Heart right ventricle (tissue), 16 donors: ENCODE results near the gene TPI1. TPM values are rescaled to one million over a fixed set of nuclear protein-coding genes. Genes with fewer than 3 reads are reported as not detected.
A peak's percentile ranks its signal among the peaks of the same experiment; 100 is the strongest.

Source experiments
- ATAC-seq, 8 donors: fragments of 200-7000 bp; cut with Tn5 transposase; one replicate each; pipeline ENCODE4 v1.9.1; 2020; ENCODE audit warnings: mild to moderate bottlenecking in 8 of 8, moderate library complexity in 8 of 8, moderate number of reproducible peaks in 1 of 8
- DNase-seq, 2 donors: peaks; one replicate each; pipeline ENCODE4 v3.0.0-alpha.2; 2020
- H3K27ac ChIP-seq, 10 donors: fragments of 200-600 bp; sonication (generic) in 2 of 10; one replicate each; pipeline versions ENCODE4 v1.5.0 to v1.8.0; 2020 to 2022; ENCODE audit warnings: mild to moderate bottlenecking in 3 of 10
- H3K27me3 ChIP-seq, 7 donors: fragments of 200-600 bp; one replicate each; pipeline ENCODE4 v1.8.0; 2021 to 2022; ENCODE audit warnings: mild to moderate bottlenecking in 2 of 7
- H3K36me3 ChIP-seq, 9 donors: fragments of 200-600 bp; sonication (generic) in 1 of 9; one replicate each; pipeline versions ENCODE4 v1.5.0 to v1.8.0; 2020 to 2022; ENCODE audit warnings: mild to moderate bottlenecking in 2 of 9
- H3K4me1 ChIP-seq, 9 donors: fragments of 200-600 bp; sonication (generic) in 1 of 9; one replicate each; pipeline versions ENCODE4 v1.5.0 to v1.8.0; 2020 to 2022; ENCODE audit warnings: mild to moderate bottlenecking in 4 of 9
- H3K4me3 ChIP-seq, 10 donors: fragments of 200-600 bp; sonication (generic) in 2 of 10; one replicate each; pipeline versions ENCODE4 v1.5.0 to v1.8.0; 2020 to 2022; ENCODE audit warnings: mild to moderate bottlenecking in 7 of 10, moderate library complexity in 2 of 10
- H3K9me3 ChIP-seq, 11 donors: fragments of 200-600 bp in 10 of 11; sonication (generic) in 2 of 11; one replicate each; pipeline versions ENCODE4 v1.5.0 to v1.8.0; 2013 to 2022; ENCODE audit warnings: mild to moderate bottlenecking in 2 of 11, control low read depth in 1 of 11, moderate library complexity in 1 of 11
- CTCF ChIP-seq, 9 donors: fragments of 200-600 bp; sonication (generic) in 2 of 9; IDR thresholded peaks; one replicate each; pipeline versions ENCODE4 v1.5.0 to v1.8.0; 2021 to 2022; ENCODE audit warnings: antibody characterized with exemption in 9 of 9, mild to moderate bottlenecking in 5 of 9, moderate library complexity in 1 of 9
- WGBS, 2 donors: extraction: QIAGEN DNeasy Blood & Tissue Kit; methylation state at CpG; one replicate each; pipeline ENCODE4 v1.1.7; 2013; ENCODE audit warnings: inconsistent platforms in 1 of 2; 5-methylcytosine and 5-hydroxymethylcytosine counted together
- intact Hi-C, 10 donors: fragments of 100-400 bp; cut with DNase I; formaldehyde crosslinking; loops; one replicate each; pipeline versions ENCODE4 v1.11.1 to v1.14.2; 2022
- polyA plus RNA-seq, 2 donors: library from polyadenylated mRNA; stranded (reverse); fragments of 200-250 nt; gene quantifications; one replicate each; pipeline ENCODE4 v1.2.3, GENCODE V29; 2013
- total RNA-seq, 10 donors: library from RNA; stranded (reverse); fragmentation: NEBNext Ultra II Directional in 3 of 10; extraction: Animal tissue kit (Norgen Biotek cat#: 25700) in 3 of 10; gene quantifications; one replicate each; pipeline versions ENCODE4 v1.2.1 to v1.2.4, GENCODE V29; 2021 to 2023
- donor health status: Arrhythmogenic right ventricular cardiomyopathy.
- donor health status: ischemic (EF 13 %, LVEDD 7.1; RV severe dilation, severe dysfunction).
- donor health status: healthy with polysubstance abuse.
- donor health status: DM: no; HTN: yes; CAD: no.
- donor health status: DM: no; HTN: no; CAD: no.
- donor health status: ischemic (EF 25% LVEDD 6.9; RV normal size, moderate dysfunction).
- donor health status: ischemic (EF 25% LVEDD 5.7; RV mildly dilated, moderate dysfunction).
- donor health status: healthy.
- donor health status: DM: yes; HTN: yes; CAD: no.
- donor health status: Ischemic cardiomyopathy.
- donor health status: ischemic (EF 35%, LVEDD 5.7; RV mildly dilated, moderate dysfunction).
- donor health status: nonischemic (EF 11% LVEDD 7.7; RV severe dilation, severe dysfunction).
- donor health status: DM: yes; HTN: yes; CAD: no.
- donor health status: PGD.
- donor health status: ischemic (EF 29% LVEDD 5.4; RV normal size, mild dysfunction).
- donor health status: nonischemic (EF 23%, LVEDD 6.1; RV moderate dilation, normal function).

Gene TPI1
- total and polyA plus RNA-seq, 12 donors, result 367 to 1,432 (median 839) TPM

GRCh38 chr12:6824085-6824775 is 43.1 kb upstream of the TPI1 start:
- peaks cover 0 to 46% (median 0%) of the 10 kb centered on the region in 7 donors for H3K27me3 ChIP-seq
- DNase-seq, result no peak
- H3K4me1 ChIP-seq, result peaks cover 13 to 63% (median 40%) of the 10 kb centered on the region in 9 donors

GRCh38 chr12:6824901-6825381 is 42.4 kb upstream of the TPI1 start:
- peaks cover 15 to 62% (median 45%) of the 10 kb centered on the region in 9 donors for H3K4me1 ChIP-seq
- WGBS, 2 donors, result 45 to 46% methylated on average over 12 of the region's 12 CpGs
- no peak for TF ChIP-seq CTCF (IDR thresholded peaks at IDR 0.05)
- DNase-seq (no peak), ATAC-seq (no peak)
- no peaks in the 10 kb centered on the region for H3K9me3 ChIP-seq
- peaks cover 0 to 53% (median 0%) of the 10 kb centered on the region in 7 donors for H3K27me3 ChIP-seq
- no peaks in the 10 kb centered on the region for H3K36me3 ChIP-seq
- intact Hi-C loops, result loop anchor here (2.0 to 10.0 kb wide), 11 partner anchors 38 to 210 kb away; partner anchors contain the start of genes MLF2 (in 9 of the 10), CD4 (in 2 of the 10) and PTMS (in 1 of the 10)
- peak overlapping the region in 4 of 10 donors; percentile 17 to 31 (median 22) for H3K4me3 ChIP-seq
- peak overlapping the region in 1 of 10 donors; percentile 18 for H3K27ac ChIP-seq

More at GRCh38 chr12:6824085-6824775, 43.1 kb upstream of the TPI1 start:
- 85 to 93% methylated on average over 37 of the region's 37 CpGs for whole genome bisulfite sequencing, 2 donors
- intact Hi-C loops, result loop anchor here in 7 of 10 donors (2.0 to 10.0 kb wide), 8 partner anchors 37 to 209 kb away; partner anchors contain the start of genes MLF2 (in 3 of the 7) and CD4 (in 2 of the 7)
- H3K9me3 ChIP-seq, result no peaks in the 10 kb centered on the region
- H3K27ac ChIP-seq, result no peak overlapping the region
- no peaks in the 10 kb centered on the region for H3K36me3 ChIP-seq
- no peak overlapping the region for H3K4me3 ChIP-seq
- ATAC-seq, result no peak
- no peak for TF ChIP-seq CTCF (IDR thresholded peaks at IDR 0.05)

GRCh38 chr12:6825398-6826124 is 41.8 kb upstream of the TPI1 start:
- WGBS, 2 donors, result 12 to 14% methylated on average over 19 of the region's 19 CpGs
- H3K27ac ChIP-seq, result peak overlapping the region in 1 of 10 donors; percentile 18
- H3K4me1 ChIP-seq, result peaks cover 15 to 65% (median 45%) of the 10 kb centered on the region in 9 donors
- peaks cover 0 to 6% (median 0%) of the 10 kb centered on the region in 9 donors for H3K36me3 ChIP-seq
- ATAC-seq (peak; percentile 54 to 73 (median 62)), DNase-seq (peak; percentile 87 to 89)
- TF ChIP-seq CTCF (IDR thresholded peaks at IDR 0.05), result peak; percentile 80 to 97 (median 95)
- intact Hi-C loops, result loop anchor here (2.0 to 10.0 kb wide), 9 partner anchors 48 to 211 kb away; partner anchors contain the start of genes MLF2 (in 8 of the 10) and PTMS (in 1 of the 10)
- no peaks in the 10 kb centered on the region for H3K9me3 ChIP-seq
- peak overlapping the region in 5 of 10 donors; percentile 17 to 39 (median 25) for H3K4me3 ChIP-seq
- H3K27me3 ChIP-seq, result peaks cover 0 to 59% (median 0%) of the 10 kb centered on the region in 7 donors
